Lower leg skin (tissue), 4 donors: ENCODE measurements around the gene VWA8. TPM values are rescaled to one million over a fixed set of nuclear protein-coding genes. Genes with fewer than 3 reads are reported as not detected.
"Not testable (repeated sequence)": the region's sequence is repeated elsewhere in the genome, so short reads cannot be mapped to it uniquely, and the experiment has no call there.

Experiments
- DNase-seq, 2 donors: peaks; one replicate each; pipeline ENCODE4 v3.0.0-alpha.2; 2019; ENCODE audit warnings: low spot score in 2 of 2
- H3K4me3 ChIP-seq: fragments of 200-600 bp; sonication (generic); 2 replicates; pipeline ENCODE4 v1.5.1; 2017; ENCODE audit warnings: mild to moderate bottlenecking, low read depth; ENCODE audit not compliant: poor library complexity, severe bottlenecking
- POLR2A ChIP-seq, 2 donors: fragments of 450-650 bp; IDR thresholded peaks; one replicate each; pipeline ENCODE4 v1.6.1; 2016 to 2017; ENCODE audit warnings: antibody characterized with exemption in 2 of 2, mild to moderate bottlenecking in 1 of 2, moderate library complexity in 1 of 2
- WGBS, 2 donors: methylation state at CpG; one replicate each; pipeline ENCODE4 v1.1.5; 2018; 5-methylcytosine and 5-hydroxymethylcytosine counted together
- intact Hi-C: fragments of 100-400 bp; cut with DNase I; formaldehyde crosslinking; loops from one replicate; pipeline ENCODE4 v1.15.0; 2023; ENCODE audit warnings: low total_unique reads
- total RNA-seq, 4 donors: library from RNA; depleted of rRNA; stranded (reverse); fragments of >200 nt; gene quantifications; one replicate each; pipeline ENCODE4 v1.1.0, GENCODE V29; 2016
- TF ChIP-seq, protein P1 (sequence below), 3 donors: fragments of 450-650 bp; IDR thresholded peaks; one replicate each; pipeline ENCODE4 v1.5.1; 2016; ENCODE audit warnings: antibody characterized with exemption in 3 of 3, mild to moderate bottlenecking in 3 of 3, moderate library complexity in 2 of 3

Gene VWA8
- total RNA-seq, 4 donors from 2014 or later = 11.8 to 22.0 (median 15.1) TPM

DNA sequence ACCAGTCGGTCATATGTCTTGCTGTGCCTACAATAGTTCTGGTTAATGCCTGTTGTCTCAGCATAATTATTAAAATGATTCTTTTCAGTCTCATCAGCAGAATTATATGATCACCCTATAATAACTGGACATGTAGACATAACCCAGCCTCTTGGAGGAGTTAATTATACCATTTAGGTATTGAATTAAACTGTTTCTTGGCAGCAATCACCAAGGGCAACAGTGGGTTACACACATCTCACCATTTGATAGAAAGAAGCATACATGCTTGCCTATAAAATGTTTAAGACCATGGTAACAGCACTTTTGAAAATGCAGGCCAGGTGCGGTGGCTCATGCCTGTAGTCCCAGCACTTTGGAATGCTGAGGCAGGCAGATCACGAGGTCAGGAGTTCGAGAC lies 318.9 kb downstream of the VWA8 start:
- WGBS, 2 donors = 99% methylated on average over 4 of the region's 4 CpGs
- no peak for DNase-seq
- H3K4me3 ChIP-seq = no peak overlapping the region
- TF ChIP-seq, protein P1, sequence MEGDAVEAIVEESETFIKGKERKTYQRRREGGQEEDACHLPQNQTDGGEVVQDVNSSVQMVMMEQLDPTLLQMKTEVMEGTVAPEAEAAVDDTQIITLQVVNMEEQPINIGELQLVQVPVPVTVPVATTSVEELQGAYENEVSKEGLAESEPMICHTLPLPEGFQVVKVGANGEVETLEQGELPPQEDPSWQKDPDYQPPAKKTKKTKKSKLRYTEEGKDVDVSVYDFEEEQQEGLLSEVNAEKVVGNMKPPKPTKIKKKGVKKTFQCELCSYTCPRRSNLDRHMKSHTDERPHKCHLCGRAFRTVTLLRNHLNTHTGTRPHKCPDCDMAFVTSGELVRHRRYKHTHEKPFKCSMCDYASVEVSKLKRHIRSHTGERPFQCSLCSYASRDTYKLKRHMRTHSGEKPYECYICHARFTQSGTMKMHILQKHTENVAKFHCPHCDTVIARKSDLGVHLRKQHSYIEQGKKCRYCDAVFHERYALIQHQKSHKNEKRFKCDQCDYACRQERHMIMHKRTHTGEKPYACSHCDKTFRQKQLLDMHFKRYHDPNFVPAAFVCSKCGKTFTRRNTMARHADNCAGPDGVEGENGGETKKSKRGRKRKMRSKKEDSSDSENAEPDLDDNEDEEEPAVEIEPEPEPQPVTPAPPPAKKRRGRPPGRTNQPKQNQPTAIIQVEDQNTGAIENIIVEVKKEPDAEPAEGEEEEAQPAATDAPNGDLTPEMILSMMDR (IDR thresholded peaks at IDR 0.05) = no peak
- no peak for TF ChIP-seq POLR2A (IDR thresholded peaks at IDR 0.05)
- intact Hi-C loops = no loop called here

DNA sequence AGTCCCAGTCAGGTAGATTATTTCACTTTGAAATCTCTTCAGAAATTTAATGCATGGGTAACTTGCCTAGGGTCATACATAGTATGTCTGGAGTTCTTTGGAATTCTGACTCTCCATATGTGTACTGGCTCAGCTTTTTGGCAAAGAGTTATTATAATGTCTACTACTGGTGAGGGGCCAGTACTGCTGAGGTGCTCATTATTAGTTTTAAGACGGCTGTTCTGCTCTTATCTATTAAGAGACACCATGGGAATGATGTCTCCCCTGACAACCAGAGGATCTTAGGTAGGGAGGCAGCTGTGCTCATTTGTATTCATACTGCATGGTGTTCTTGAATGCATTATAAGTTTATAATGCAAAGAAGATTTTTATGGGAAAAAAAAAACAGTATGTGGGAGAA lies 319.5 kb downstream of the VWA8 start:
- 79 to 86% methylated on average over 1 of the region's 1 CpG for WGBS, 2 donors
- no peak for DNase-seq
- no peak for TF ChIP-seq POLR2A (IDR thresholded peaks at IDR 0.05)
- TF ChIP-seq, protein P1 (IDR thresholded peaks at IDR 0.05) = no peak
- intact Hi-C loops = no loop called here
- H3K4me3 ChIP-seq = no peak overlapping the region

GRCh38 chr13:41639955-41640780 lies 320.7 kb downstream of the VWA8 start:
- no peak for DNase-seq
- intact Hi-C loops = no loop called here
- no peak overlapping the region for H3K4me3 ChIP-seq
- 47 to 54% methylated on average over 4 of the region's 4 CpGs for WGBS, 2 donors
- TF ChIP-seq, protein P1 (IDR thresholded peaks at IDR 0.05) = no peak
- no peak for TF ChIP-seq POLR2A (IDR thresholded peaks at IDR 0.05)

- 90 to 92% methylated on average over 7 of the region's 7 CpGs for WGBS, 2 donors
- no peak for TF ChIP-seq POLR2A (IDR thresholded peaks at IDR 0.05)
- TF ChIP-seq, protein P1 (IDR thresholded peaks at IDR 0.05) = no peak
- H3K4me3 ChIP-seq = no peak overlapping the region
- intact Hi-C loops = no loop called here
- DNase-seq = no peak
Observed at GRCh38 chr13:41639237-41639904, 321.5 kb downstream of the VWA8 start.

DNA sequence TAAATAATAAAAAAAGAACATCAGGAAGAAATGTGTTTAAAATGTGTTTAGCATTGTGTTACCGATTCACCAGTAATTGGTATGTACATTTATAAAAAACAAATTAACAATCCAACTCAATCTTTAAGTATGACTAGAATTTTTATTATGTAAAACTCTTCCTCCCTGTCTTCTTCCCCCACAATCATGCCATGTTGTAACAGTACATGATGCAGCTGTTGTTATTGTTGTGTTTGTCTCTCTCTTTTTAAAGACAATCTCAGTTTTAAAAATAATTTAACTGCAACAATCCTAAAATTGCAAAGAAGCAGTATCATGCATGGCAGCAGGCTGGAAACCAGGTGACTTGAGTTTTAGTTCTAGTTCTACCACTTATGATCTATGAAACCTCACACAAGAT lies 323.3 kb downstream of the VWA8 start:
- TF ChIP-seq, protein P1 (IDR thresholded peaks at IDR 0.05) = no peak
- TF ChIP-seq POLR2A (IDR thresholded peaks at IDR 0.05) = no peak
- 85 to 88% methylated on average over 1 of the region's 1 CpG for WGBS, 2 donors
- no peak overlapping the region for H3K4me3 ChIP-seq
- intact Hi-C loops = no loop called here
- no peak for DNase-seq

DNA sequence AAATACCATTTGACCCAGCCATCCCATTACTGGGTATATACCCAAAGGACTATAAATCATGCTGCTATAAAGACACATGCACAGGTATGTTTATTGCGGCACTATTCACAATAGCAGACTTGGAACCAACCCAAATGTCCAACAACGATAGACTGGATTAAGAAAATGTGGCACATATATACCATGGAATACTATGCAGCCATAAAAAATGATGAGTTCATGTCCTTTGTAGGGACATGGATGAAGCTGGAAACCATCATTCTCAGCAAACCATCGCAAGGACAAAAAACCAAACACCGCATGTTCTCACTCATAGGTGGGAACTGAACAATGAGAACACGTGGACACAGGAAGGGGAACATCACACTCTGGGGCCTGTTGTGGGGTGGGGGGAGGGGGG lies 323.9 kb downstream of the VWA8 start:
- intact Hi-C loops, DNase-seq, H3K4me3 ChIP-seq: not testable (repeated sequence)
- WGBS, 2 donors = 89 to 100% methylated on average over 2 to 3 of the region's 5 CpGs

DNA sequence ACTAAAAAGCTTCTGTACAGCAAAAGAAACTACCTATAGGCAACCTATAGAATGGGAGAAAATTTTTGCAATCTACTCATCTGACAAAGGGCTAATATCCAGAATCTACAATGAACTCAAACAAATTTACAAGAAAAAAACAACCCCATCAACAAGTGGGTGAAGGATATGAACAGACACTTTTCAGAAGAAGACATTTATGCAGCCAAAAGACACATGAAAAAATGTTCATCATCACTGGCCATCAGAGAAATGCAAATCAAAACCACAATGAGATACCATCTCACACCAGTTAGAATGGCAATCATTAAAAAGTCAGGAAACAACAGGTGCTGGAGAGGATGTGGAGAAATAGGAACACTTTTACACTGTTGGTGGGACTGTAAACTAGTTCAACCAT lies 324.3 kb downstream of the VWA8 start:
- DNase-seq, intact Hi-C loops, H3K4me3 ChIP-seq: not testable (repeated sequence)
